Measurements from ENCODE around the gene XIRP1.

Gene XIRP1

GRCh38 chr3:39144748-39145380 lies 47.5 kb downstream of the XIRP1 start:
- DNase-seq (ENCODE audit: low read depth in 2 of 2) = no peak

GRCh38 chr3:39144095-39144747 lies 48.2 kb downstream of the XIRP1 start:
- DNase-seq (ENCODE audit: low read depth in 2 of 2) = no peak

- no peak for DNase-seq (ENCODE audit: low read depth in 2 of 2)
These were observed 49.1 kb downstream of the XIRP1 start for GRCh38 chr3:39143051-39143885.

GRCh38 chr3:39142067-39142466 lies 50.3 kb downstream of the XIRP1 start:
- DNase-seq (ENCODE audit: low read depth in 2 of 2) = no peak

GRCh38 chr3:39141171-39141995 lies 51.0 kb downstream of the XIRP1 start:
- DNase-seq (ENCODE audit: low read depth in 2 of 2) = no peak

- DNase-seq (ENCODE audit: low read depth in 2 of 2) = no peak
These were observed 51.9 kb downstream of the XIRP1 start for GRCh38 chr3:39140341-39140971.

- no peak for DNase-seq (ENCODE audit: low read depth in 2 of 2)
These were observed 53.0 kb downstream of the XIRP1 start for GRCh38 chr3:39139442-39139841.

GRCh38 chr3:39138804-39139415 lies 53.5 kb downstream of the XIRP1 start:
- no peak for DNase-seq (ENCODE audit: low read depth in 2 of 2)

GRCh38 chr3:39137991-39138803 lies 54.2 kb downstream of the XIRP1 start:
- DNase-seq (ENCODE audit: low read depth in 2 of 2) = no peak

GRCh38 chr3:39137435-39137936 lies 54.9 kb downstream of the XIRP1 start:
- DNase-seq (ENCODE audit: low read depth in 2 of 2) = no peak

GRCh38 chr3:39136533-39137434 lies 55.6 kb downstream of the XIRP1 start:
- no peak for DNase-seq (ENCODE audit: low read depth in 2 of 2)

- no peak for DNase-seq (ENCODE audit: low read depth in 2 of 2)
These were observed 57.1 kb downstream of the XIRP1 start for GRCh38 chr3:39135170-39135805.

GRCh38 chr3:39134305-39134704 lies 58.1 kb downstream of the XIRP1 start:
- no peak for DNase-seq (ENCODE audit: low read depth in 2 of 2)

- DNase-seq (ENCODE audit: low read depth in 2 of 2) = no peak
These were observed 58.6 kb downstream of the XIRP1 start for GRCh38 chr3:39133822-39134221.

All from stimulated activated CD8-positive, alpha-beta memory T cell treated with anti-CD3 and anti-CD28 coated beads, Interleukin-15, amount 100 ng/mL, for 4 hours (primary cell).